Measurements from ENCODE around the gene POLR2C. TPM values are rescaled to one million over a fixed set of nuclear protein-coding genes. Genes with fewer than 3 reads are reported as not detected.
A peak's percentile ranks its signal among the peaks of the same experiment; 100 is the strongest.

Gene POLR2C
- total and polyA plus RNA-seq, 2 of the 13 experiments (the other 11 are each of a cell fraction or from before 2014, with no cell fraction given) = 104 to 216 TPM

DNA sequence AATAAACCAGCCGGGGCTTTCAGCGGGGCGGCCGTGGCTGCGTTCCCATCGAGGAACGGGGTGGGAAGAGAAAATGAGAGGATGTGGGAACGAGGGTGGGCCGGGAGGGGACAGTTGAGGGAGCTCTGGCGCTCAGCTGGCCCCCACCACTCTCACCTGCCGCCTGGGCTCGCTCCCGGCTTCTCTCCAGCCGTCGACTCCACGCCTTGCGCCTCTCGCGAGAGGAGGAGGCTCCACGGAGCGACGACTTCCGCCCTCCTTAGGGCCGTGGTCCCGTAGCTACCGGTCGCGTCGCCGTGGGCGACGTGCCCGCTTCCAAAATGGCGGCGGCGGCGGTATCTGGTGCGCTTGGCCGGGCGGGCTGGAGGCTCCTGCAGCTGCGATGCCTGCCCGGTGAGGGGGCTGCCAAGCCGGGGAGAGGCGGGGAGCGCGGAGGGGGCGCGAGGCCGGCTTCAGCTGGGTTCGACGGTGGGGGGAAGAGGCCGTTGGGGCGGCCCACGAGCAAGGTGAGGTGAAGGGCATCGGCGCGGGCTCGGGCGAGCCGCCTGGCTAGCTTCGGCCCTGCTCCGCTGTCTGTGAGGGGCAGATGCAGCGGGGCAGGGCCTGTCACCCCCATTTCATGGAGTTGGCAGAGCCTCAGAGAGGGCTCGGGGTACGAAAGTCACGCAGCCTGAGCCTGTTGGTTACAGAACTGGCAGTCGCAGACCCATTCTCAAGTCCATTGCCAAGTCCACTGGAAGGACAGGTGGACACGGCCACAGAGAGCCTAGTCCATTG, 15.1 kb upstream of the POLR2C start, which contains the start of the genes CIAPIN1 and COQ9 (continued):
- TF ChIP-seq, protein P1, sequence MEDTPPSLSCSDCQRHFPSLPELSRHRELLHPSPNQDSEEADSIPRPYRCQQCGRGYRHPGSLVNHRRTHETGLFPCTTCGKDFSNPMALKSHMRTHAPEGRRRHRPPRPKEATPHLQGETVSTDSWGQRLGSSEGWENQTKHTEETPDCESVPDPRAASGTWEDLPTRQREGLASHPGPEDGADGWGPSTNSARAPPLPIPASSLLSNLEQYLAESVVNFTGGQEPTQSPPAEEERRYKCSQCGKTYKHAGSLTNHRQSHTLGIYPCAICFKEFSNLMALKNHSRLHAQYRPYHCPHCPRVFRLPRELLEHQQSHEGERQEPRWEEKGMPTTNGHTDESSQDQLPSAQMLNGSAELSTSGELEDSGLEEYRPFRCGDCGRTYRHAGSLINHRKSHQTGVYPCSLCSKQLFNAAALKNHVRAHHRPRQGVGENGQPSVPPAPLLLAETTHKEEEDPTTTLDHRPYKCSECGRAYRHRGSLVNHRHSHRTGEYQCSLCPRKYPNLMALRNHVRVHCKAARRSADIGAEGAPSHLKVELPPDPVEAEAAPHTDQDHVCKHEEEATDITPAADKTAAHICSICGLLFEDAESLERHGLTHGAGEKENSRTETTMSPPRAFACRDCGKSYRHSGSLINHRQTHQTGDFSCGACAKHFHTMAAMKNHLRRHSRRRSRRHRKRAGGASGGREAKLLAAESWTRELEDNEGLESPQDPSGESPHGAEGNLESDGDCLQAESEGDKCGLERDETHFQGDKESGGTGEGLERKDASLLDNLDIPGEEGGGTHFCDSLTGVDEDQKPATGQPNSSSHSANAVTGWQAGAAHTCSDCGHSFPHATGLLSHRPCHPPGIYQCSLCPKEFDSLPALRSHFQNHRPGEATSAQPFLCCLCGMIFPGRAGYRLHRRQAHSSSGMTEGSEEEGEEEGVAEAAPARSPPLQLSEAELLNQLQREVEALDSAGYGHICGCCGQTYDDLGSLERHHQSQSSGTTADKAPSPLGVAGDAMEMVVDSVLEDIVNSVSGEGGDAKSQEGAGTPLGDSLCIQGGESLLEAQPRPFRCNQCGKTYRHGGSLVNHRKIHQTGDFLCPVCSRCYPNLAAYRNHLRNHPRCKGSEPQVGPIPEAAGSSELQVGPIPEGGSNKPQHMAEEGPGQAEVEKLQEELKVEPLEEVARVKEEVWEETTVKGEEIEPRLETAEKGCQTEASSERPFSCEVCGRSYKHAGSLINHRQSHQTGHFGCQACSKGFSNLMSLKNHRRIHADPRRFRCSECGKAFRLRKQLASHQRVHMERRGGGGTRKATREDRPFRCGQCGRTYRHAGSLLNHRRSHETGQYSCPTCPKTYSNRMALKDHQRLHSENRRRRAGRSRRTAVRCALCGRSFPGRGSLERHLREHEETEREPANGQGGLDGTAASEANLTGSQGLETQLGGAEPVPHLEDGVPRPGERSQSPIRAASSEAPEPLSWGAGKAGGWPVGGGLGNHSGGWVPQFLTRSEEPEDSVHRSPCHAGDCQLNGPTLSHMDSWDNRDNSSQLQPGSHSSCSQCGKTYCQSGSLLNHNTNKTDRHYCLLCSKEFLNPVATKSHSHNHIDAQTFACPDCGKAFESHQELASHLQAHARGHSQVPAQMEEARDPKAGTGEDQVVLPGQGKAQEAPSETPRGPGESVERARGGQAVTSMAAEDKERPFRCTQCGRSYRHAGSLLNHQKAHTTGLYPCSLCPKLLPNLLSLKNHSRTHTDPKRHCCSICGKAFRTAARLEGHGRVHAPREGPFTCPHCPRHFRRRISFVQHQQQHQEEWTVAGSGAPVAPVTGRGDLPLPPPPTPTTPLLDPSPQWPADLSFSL (CRISPR knock-in tag; IDR thresholded peaks at IDR 0.05) = no peak
- TF ChIP-seq SIX4 (CRISPR knock-in tag; IDR thresholded peaks at IDR 0.05) (peak; percentile 62; the same call in 1 of the 2 replicates), KLF15 (CRISPR knock-in tag; IDR thresholded peaks at IDR 0.05; ENCODE audit: borderline replicate concordance) (no peak), SYNCRIP (IDR thresholded peaks at IDR 0.05; ENCODE audit: insufficient read depth, low read depth, low read length) (no peak), ZKSCAN8 (CRISPR knock-in tag; IDR thresholded peaks at IDR 0.05; ENCODE audit: borderline replicate concordance) (peak; percentile 67), RARG (CRISPR knock-in tag; IDR thresholded peaks at IDR 0.05; ENCODE audit: low read depth) (no peak), MAF1 (CRISPR knock-in tag; IDR thresholded peaks at IDR 0.05; ENCODE audit: borderline replicate concordance) (peak; percentile 60; the same call in 1 of the 2 replicates), ZFP41 (CRISPR knock-in tag; IDR thresholded peaks at IDR 0.05; ENCODE audit: borderline replicate concordance) (no peak; the same call in 1 of the 2 replicates), ZNF790 (CRISPR knock-in tag; IDR thresholded peaks at IDR 0.05; ENCODE audit: borderline replicate concordance) (peak; percentile 87; the same call in 1 of the 2 replicates), U2AF2 (IDR thresholded peaks at IDR 0.05; ENCODE audit: low read depth, low read length) (no peak), HNRNPK (IDR thresholded peaks at IDR 0.05; ENCODE audit: low read depth, low read length, poor library complexity, severe bottlenecking) (peak; percentile 95), ISX (CRISPR knock-in tag; conservative IDR thresholded peaks at IDR 0.05) (no peak), ZNF7 (CRISPR knock-in tag; IDR thresholded peaks at IDR 0.05) (no peak)
- TF ChIP-seq, protein P2, sequence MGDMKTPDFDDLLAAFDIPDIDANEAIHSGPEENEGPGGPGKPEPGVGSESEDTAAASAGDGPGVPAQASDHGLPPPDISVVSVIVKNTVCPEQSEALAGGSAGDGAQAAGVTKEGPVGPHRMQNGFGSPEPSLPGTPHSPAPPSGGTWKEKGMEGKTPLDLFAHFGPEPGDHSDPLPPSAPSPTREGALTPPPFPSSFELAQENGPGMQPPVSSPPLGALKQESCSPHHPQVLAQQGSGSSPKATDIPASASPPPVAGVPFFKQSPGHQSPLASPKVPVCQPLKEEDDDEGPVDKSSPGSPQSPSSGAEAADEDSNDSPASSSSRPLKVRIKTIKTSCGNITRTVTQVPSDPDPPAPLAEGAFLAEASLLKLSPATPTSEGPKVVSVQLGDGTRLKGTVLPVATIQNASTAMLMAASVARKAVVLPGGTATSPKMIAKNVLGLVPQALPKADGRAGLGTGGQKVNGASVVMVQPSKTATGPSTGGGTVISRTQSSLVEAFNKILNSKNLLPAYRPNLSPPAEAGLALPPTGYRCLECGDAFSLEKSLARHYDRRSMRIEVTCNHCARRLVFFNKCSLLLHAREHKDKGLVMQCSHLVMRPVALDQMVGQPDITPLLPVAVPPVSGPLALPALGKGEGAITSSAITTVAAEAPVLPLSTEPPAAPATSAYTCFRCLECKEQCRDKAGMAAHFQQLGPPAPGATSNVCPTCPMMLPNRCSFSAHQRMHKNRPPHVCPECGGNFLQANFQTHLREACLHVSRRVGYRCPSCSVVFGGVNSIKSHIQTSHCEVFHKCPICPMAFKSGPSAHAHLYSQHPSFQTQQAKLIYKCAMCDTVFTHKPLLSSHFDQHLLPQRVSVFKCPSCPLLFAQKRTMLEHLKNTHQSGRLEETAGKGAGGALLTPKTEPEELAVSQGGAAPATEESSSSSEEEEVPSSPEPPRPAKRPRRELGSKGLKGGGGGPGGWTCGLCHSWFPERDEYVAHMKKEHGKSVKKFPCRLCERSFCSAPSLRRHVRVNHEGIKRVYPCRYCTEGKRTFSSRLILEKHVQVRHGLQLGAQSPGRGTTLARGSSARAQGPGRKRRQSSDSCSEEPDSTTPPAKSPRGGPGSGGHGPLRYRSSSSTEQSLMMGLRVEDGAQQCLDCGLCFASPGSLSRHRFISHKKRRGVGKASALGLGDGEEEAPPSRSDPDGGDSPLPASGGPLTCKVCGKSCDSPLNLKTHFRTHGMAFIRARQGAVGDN (CRISPR knock-in tag; IDR thresholded peaks at IDR 0.05) = peak; percentile 97
- TF ChIP-seq, protein P3, sequence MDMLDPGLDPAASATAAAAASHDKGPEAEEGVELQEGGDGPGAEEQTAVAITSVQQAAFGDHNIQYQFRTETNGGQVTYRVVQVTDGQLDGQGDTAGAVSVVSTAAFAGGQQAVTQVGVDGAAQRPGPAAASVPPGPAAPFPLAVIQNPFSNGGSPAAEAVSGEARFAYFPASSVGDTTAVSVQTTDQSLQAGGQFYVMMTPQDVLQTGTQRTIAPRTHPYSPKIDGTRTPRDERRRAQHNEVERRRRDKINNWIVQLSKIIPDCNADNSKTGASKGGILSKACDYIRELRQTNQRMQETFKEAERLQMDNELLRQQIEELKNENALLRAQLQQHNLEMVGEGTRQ (IDR thresholded peaks at IDR 0.05; ENCODE audit: low read depth, low read length) = no peak
- TF ChIP-seq, protein P3 (CRISPR knock-in tag; IDR thresholded peaks at IDR 0.05; ENCODE audit: borderline replicate concordance) = no peak
